BE2C (cell line): ENCODE data around the gene REEP1.

Experiments
- DNase-seq: peaks from one replicate; pipeline ENCODE4 v3.0.0-alpha.2; 2020
- H3K27me3 ChIP-seq: fragments of 250-450 bp; sonication (Bioruptor Pico); 2 replicates; pipeline ENCODE4 v1.5.1; 2020; ENCODE audit warnings: mild to moderate bottlenecking
- H3K36me3 ChIP-seq: fragments of 250-450 bp; sonication (Bioruptor Pico); 2 replicates; pipeline ENCODE4 v1.5.1; 2020; ENCODE audit warnings: mild to moderate bottlenecking
- H3K4me1 ChIP-seq: fragments of 250-450 bp; sonication (Bioruptor Pico); 2 replicates; pipeline ENCODE4 v1.5.1; 2020
- H3K4me3 ChIP-seq: 2 replicates; pipeline ENCODE4 v1.5.1; 2011; ENCODE audit warnings: low read depth, low read length
- H3K9me3 ChIP-seq: fragments of 250-450 bp; sonication (Bioruptor Pico); 2 replicates; pipeline ENCODE4 v1.5.1; 2020
- CTCF ChIP-seq: IDR thresholded peaks from 2 replicates; pipeline ENCODE4 v1.5.1; 2012; ENCODE audit warnings: mild to moderate bottlenecking, low read depth, low read length

REEP1 gene

DNA sequence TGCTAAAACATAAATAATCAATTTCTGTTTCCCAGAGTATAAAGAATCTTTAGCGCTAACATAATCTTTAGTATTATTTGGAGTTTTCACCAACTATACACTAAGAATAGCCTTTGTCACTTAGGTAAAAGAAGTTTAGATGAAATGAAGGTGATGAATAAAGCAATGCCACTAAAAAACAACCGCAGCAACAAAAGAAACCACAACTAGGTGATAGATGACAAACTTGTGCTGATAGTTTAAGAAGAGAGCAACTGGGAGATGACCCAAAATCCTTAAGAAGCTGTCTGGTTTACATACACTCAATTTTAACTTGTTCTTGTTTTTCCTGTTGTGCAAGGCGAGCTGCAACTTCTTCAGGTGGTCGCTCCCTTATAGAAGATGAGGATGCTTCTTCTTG lies 167.0 kb downstream of the REEP1 start:
- H3K9me3 ChIP-seq = no peaks in the 10 kb centered on the region
- peaks cover 4% of the 10 kb centered on the region for H3K36me3 ChIP-seq
- no peak for TF ChIP-seq CTCF
- no peaks in the 10 kb centered on the region for H3K27me3 ChIP-seq
- H3K4me3 ChIP-seq = no peak overlapping the region
- no peak for DNase-seq
- H3K4me1 ChIP-seq = no peaks in the 10 kb centered on the region
